Superior temporal gyrus (tissue), 1 donor: ENCODE measurements around the gene C4orf46.

ENCODE experiments used
- DNase-seq: peaks from one replicate; pipeline ENCODE4 v3.0.0-alpha.2; 2016; ENCODE audit errors: extremely low spot score

The C4orf46 gene

GRCh38 chr4:158652920-158653319 is 18.8 kb downstream of the C4orf46 start:
- DNase-seq = peak; percentile 14

GRCh38 chr4:158649111-158649680 is 22.5 kb downstream of the C4orf46 start:
- DNase-seq = no peak

- no peak for DNase-seq
Measured at GRCh38 chr4:158644760-158645159, 26.9 kb downstream of the C4orf46 start.

- DNase-seq = no peak
Measured at GRCh38 chr4:158644356-158644755, 27.3 kb downstream of the C4orf46 start.

- DNase-seq = no peak
Measured at GRCh38 chr4:158636619-158637018, 35.1 kb downstream of the C4orf46 start.

- no peak for DNase-seq
Measured at GRCh38 chr4:158630893-158631292, 40.8 kb downstream of the C4orf46 start.

- DNase-seq = peak; percentile 61
Measured at GRCh38 chr4:158625544-158625943, 46.1 kb downstream of the C4orf46 start.

- peak; percentile 83 for DNase-seq
Measured at GRCh38 chr4:158624889-158625478, 46.7 kb downstream of the C4orf46 start.

GRCh38 chr4:158622251-158622650 is 49.4 kb downstream of the C4orf46 start:
- no peak for DNase-seq

- no peak for DNase-seq
Measured at GRCh38 chr4:158621729-158622128, 50.0 kb downstream of the C4orf46 start.

- DNase-seq = no peak
Measured at GRCh38 chr4:158617956-158618355, 53.7 kb downstream of the C4orf46 start.
